K562 (cell line): ENCODE measurements around the gene MAMDC2. TPM values are rescaled to one million over a fixed set of nuclear protein-coding genes. Genes with fewer than 3 reads are reported as not detected.

Experiments
- ATAC-seq: fragments of 200-7000 bp; cut with Tn5 transposase; 3 replicates; pipeline ENCODE4 v1.9.1; 2020; ENCODE audit warnings: moderate library complexity
- BruUV-seq: library from RNA; stranded (reverse); fragments of 400-500 nt; replicated peaks from 2 replicates; lab custom pipeline; 2021; lab: Mats Ljungman, UMichigan
- CTCF ChIA-PET: fragments of 300-600 bp; formaldehyde crosslinking; extraction: SDS; loops from one replicate; lab custom pipeline; 2021; ENCODE audit warnings: low intra/inter-chr PET ratio; lab: Yijun Ruan, JAX
- POLR2A ChIA-PET: fragments of 300-600, 350-650 bp; sonication (Branson Sonifier 250); formaldehyde crosslinking; extraction: SDS; loops from one replicate; lab custom pipeline; 2021; ENCODE audit warnings: antibody characterized with exemption, inconsistent platforms; lab: Yijun Ruan, JAX
- DNase-seq, 4 experiments: peaks; one replicate each; pipeline versions ENCODE4 v3.0.0 to v3.0.0-alpha.2; 2011 to 2018; ENCODE audit warnings: low spot score in 3 of 4, mixed read lengths in 3 of 4; ENCODE audit errors: extremely low read depth in 1 of 4
- FAIRE-seq: peaks from 2 replicates; lab custom pipeline; 2011; peaks lifted over from hg19 to GRCh38; lab: Jason Lieb, UNC
- H2AFZ ChIP-seq: 2 replicates; pipeline ENCODE4 v1.6.0; 2011; ENCODE audit warnings: low read depth, low read length, control low read depth, inconsistent platforms
- H3K27ac ChIP-seq: fragments of 200-600 bp; 3 replicates; pipeline ENCODE4 v1.8.0; 2011; ENCODE audit warnings: low read depth, mild to moderate bottlenecking, control low read depth, inconsistent platforms, low read length, moderate library complexity, mixed read lengths; ENCODE audit errors: extremely low read depth
- H3K27me3 ChIP-seq, 2 experiments: fragments of 300-600 bp in 1 of 2; 2 replicates in 1 of 2; 3 replicates in 1 of 2; pipeline versions ENCODE4 v1.6.0 to v1.8.0; 2011; ENCODE audit warnings: inconsistent platforms in 2 of 2, low read length in 2 of 2, mild to moderate bottlenecking in 1 of 2, mixed read lengths in 1 of 2, moderate library complexity in 1 of 2; ENCODE audit not compliant: control insufficient read depth in 2 of 2, insufficient read depth in 2 of 2
- H3K36me3 ChIP-seq: fragments of 300-600 bp; 3 replicates; pipeline ENCODE4 v1.8.0; 2011; ENCODE audit warnings: mild to moderate bottlenecking, low read length, inconsistent platforms; ENCODE audit not compliant: control insufficient read depth, insufficient read depth
- H3K4me1 ChIP-seq, 2 experiments: fragments of 200-600 bp in 1 of 2; replicated peaks in 1 of 2; 2 replicates in 1 of 2; 3 replicates in 1 of 2; pipeline versions ENCODE4 v1.5.1 to v1.8.0; 2011; ENCODE audit warnings: inconsistent platforms in 2 of 2, low read length in 2 of 2, mild to moderate bottlenecking in 1 of 2, mixed read lengths in 1 of 2, moderate library complexity in 1 of 2; ENCODE audit not compliant: control insufficient read depth in 2 of 2, insufficient read depth in 2 of 2
- H3K4me2 ChIP-seq: 2 replicates; pipeline ENCODE4 v1.6.1; 2011; ENCODE audit warnings: low read length, control low read depth, inconsistent platforms, mixed read lengths; ENCODE audit not compliant: insufficient read depth
- H3K4me3 ChIP-seq: fragments of 200-600 bp; sonication (generic), shearing (Covaris generic); 2 replicates; pipeline ENCODE4 v1.5.1; 2016; ENCODE audit warnings: control low read depth, inconsistent platforms
- H3K79me2 ChIP-seq: fragments of 200-600 bp; 3 replicates; pipeline ENCODE4 v1.8.0; 2011; ENCODE audit warnings: low read length, inconsistent platforms; ENCODE audit not compliant: control insufficient read depth, insufficient read depth
- H3K9ac ChIP-seq, 2 experiments: 2 replicates each; pipeline versions ENCODE4 v1.6.0 to v1.6.1; 2011; ENCODE audit warnings: low read depth in 2 of 2, low read length in 2 of 2, control low read depth in 1 of 2, inconsistent platforms in 1 of 2, mild to moderate bottlenecking in 1 of 2, mixed read lengths in 1 of 2; ENCODE audit not compliant: insufficient read depth in 1 of 2
- H3K9me1 ChIP-seq: one replicate; pipeline ENCODE4 v1.6.0; 2011; ENCODE audit warnings: inconsistent platforms, mild to moderate bottlenecking, low read length, moderate library complexity; ENCODE audit not compliant: control insufficient read depth, insufficient read depth
- H3K9me3 ChIP-seq: replicated peaks from 2 replicates; pipeline ENCODE4 v1.5.1; 2011; ENCODE audit warnings: low read depth, low read length, inconsistent platforms; ENCODE audit not compliant: control insufficient read depth, insufficient read depth
- H4K20me1 ChIP-seq: replicated peaks from 2 replicates; pipeline ENCODE4 v1.6.1; 2011; ENCODE audit warnings: low read length, inconsistent platforms, mixed read lengths; ENCODE audit not compliant: control insufficient read depth, insufficient read depth
- CBFA2T2 ChIP-seq: fragments of 450-650 bp; conservative IDR thresholded peaks from 2 replicates; pipeline ENCODE4 v1.6.1; 2017; ENCODE audit warnings: mild to moderate bottlenecking
- MCM3 ChIP-seq: fragments of 450-650 bp; IDR thresholded peaks from 2 replicates; pipeline ENCODE4 v1.6.1; 2016
- ZNF431 ChIP-seq: sonication (generic); formaldehyde crosslinking; IDR thresholded peaks from 2 replicates; pipeline ENCODE4 v1.8.0; 2022; ENCODE audit warnings: mild to moderate bottlenecking, missing genetic modification reagents
- WGBS: fragments of 100-300 bp; shearing (Covaris generic); methylation state at CpG from one replicate; pipeline ENCODE4 v1.1.6; 2016; ENCODE audit warnings: low coverage, mixed read lengths; ENCODE audit not compliant: insufficient coverage; ENCODE audit errors: missing lambda C conversion rate; 5-methylcytosine and 5-hydroxymethylcytosine counted together
- in situ Hi-C: fragments of 300-500 bp; cut with MboI; formaldehyde crosslinking; loops from 4 replicates; pipeline ENCODE4 v1.15.0; 2018; ENCODE audit warnings: inconsistent platforms, mixed read lengths
- intact Hi-C: fragments of 100-400 bp; cut with micrococcal nuclease; formaldehyde crosslinking; loops from 2 replicates; pipeline ENCODE4 v1.14.2; 2022
- polyA plus RNA-seq, 8 experiments: library from polyadenylated mRNA; depleted of rRNA in 4 of 8; stranded (reverse) in 5 of 8; unstranded in 3 of 8; fragments of >200 nt; fragmentation: Nextera tagmentation in 2 of 8; fragmentation: Illumina TruSeq in 1 of 8; extraction: Ambion mirVana in 2 of 8; extraction: Trizol in 1 of 8; gene quantifications; 2 replicates each; pipeline versions ENCODE4 v1.2.1 to v1.2.3, GENCODE V29; 2011 to 2014; ENCODE audit warnings: inconsistent platforms in 1 of 8, missing spikeins in 1 of 8
- total RNA-seq, 7 experiments: library from RNA; depleted of rRNA in 6 of 7; stranded (reverse); fragments of >200 nt in 6 of 7; fragmentation: Illumina TruSeq in 2 of 7; extraction: Trizol in 2 of 7; gene quantifications; 2 replicates each; pipeline versions ENCODE4 v1.2.1 to v1.2.3, GENCODE V29; 2011 to 2021; ENCODE audit warnings: low replicate concordance in 1 of 7
- TF ChIP-seq, protein P1 (sequence below), 2 experiments: fragments of 450-650 bp in 1 of 2; sonication (generic) in 1 of 2; formaldehyde crosslinking in 1 of 2; IDR thresholded peaks; 2 replicates each; pipeline versions ENCODE4 v1.7.1 to v1.9.0; 2016 to 2022; ENCODE audit warnings: inconsistent platforms in 1 of 2, mild to moderate bottlenecking in 1 of 2, missing genetic modification reagents in 1 of 2

The MAMDC2 gene
- total and polyA plus RNA-seq, 9 of the 15 experiments (the other 6 are each of a cell fraction or from before 2014, with no cell fraction given), result 0.01 to 0.03 TPM; not detected in 7

DNA sequence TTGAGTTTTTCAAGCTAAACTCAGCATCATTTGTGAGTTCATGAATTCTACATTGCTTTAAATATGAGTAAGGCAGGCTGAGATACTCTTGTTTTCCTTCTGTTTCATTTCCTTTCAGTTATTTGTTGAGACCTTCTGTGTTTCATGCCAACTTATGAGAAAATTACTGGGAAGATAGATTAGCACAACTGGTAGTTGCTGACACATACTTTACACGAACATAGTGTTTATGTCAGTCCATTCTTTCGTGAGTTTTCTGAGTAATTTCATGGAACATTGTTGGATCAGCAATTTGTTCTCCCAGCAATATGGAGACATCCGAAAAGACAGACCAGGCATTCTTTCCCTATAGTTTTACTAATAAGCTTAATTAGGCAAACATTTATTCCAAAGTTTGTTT lies 113.1 kb downstream of the MAMDC2 start:
- Histone ChIP-seq H3K36me3 (no peaks in the 10 kb centered on the region), H3K9me3 (no peaks in the 10 kb centered on the region), H3K27me3 (no peaks in the 10 kb centered on the region), H3K4me2 (no peak overlapping the region), H3K27ac (no peak overlapping the region), H3K9me1 (no peaks in the 10 kb centered on the region), H3K4me3 (no peak overlapping the region), H3K9ac (no peak overlapping the region), H4K20me1 (no peaks in the 10 kb centered on the region), H3K4me1 (no peaks in the 10 kb centered on the region), H3K79me2 (no peaks in the 10 kb centered on the region), H2AFZ (no peak overlapping the region)
- WGBS, result 3% methylated on average over 3 of the region's 3 CpGs
- FAIRE-seq (no peak), ATAC-seq (no peak), DNase-seq (no peak)
- POLR2A ChIA-PET, result no interaction called here
- in situ Hi-C loops, result no loop called here
- no TSS peak for BruUV-seq
- TF ChIP-seq CBFA2T2 (no peak), MCM3 (no peak), ZNF431 (CRISPR knock-in tag) (no peak)
- TF ChIP-seq, protein P1, sequence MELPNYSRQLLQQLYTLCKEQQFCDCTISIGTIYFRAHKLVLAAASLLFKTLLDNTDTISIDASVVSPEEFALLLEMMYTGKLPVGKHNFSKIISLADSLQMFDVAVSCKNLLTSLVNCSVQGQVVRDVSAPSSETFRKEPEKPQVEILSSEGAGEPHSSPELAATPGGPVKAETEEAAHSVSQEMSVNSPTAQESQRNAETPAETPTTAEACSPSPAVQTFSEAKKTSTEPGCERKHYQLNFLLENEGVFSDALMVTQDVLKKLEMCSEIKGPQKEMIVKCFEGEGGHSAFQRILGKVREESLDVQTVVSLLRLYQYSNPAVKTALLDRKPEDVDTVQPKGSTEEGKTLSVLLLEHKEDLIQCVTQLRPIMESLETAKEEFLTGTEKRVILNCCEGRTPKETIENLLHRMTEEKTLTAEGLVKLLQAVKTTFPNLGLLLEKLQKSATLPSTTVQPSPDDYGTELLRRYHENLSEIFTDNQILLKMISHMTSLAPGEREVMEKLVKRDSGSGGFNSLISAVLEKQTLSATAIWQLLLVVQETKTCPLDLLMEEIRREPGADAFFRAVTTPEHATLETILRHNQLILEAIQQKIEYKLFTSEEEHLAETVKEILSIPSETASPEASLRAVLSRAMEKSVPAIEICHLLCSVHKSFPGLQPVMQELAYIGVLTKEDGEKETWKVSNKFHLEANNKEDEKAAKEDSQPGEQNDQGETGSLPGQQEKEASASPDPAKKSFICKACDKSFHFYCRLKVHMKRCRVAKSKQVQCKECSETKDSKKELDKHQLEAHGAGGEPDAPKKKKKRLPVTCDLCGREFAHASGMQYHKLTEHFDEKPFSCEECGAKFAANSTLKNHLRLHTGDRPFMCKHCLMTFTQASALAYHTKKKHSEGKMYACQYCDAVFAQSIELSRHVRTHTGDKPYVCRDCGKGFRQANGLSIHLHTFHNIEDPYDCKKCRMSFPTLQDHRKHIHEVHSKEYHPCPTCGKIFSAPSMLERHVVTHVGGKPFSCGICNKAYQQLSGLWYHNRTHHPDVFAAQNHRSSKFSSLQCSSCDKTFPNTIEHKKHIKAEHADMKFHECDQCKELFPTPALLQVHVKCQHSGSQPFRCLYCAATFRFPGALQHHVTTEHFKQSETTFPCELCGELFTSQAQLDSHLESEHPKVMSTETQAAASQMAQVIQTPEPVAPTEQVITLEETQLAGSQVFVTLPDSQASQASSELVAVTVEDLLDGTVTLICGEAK (IDR thresholded peaks at IDR 0.05), result no peak
- TF ChIP-seq, protein P1 (CRISPR knock-in tag; IDR thresholded peaks at IDR 0.05), result no peak
- intact Hi-C loops, result no loop called here
- CTCF ChIA-PET, result no interaction called here
